ENCODE results near the gene KIF2A. TPM values are rescaled to one million over a fixed set of nuclear protein-coding genes. Genes with fewer than 3 reads are reported as not detected.

The KIF2A gene
- total and polyA plus RNA-seq, 4 donors, result 3.8 to 17.5 (median 6.8) TPM

- no peaks in the 10 kb centered on the region for H3K27me3 ChIP-seq (ENCODE audit: control insufficient read depth in 4 of 4, insufficient read depth in 4 of 4, low read length in 3 of 4)
- H3K9ac ChIP-seq (ENCODE audit: low read depth in 1 of 2, low read length in 2 of 2), result no peak overlapping the region
- H3K36me3 ChIP-seq (ENCODE audit: control insufficient read depth in 4 of 4, insufficient read depth in 3 of 4, low read depth in 1 of 4, low read length in 3 of 4), result peaks cover 0 to 1% (median 0%) of the 10 kb centered on the region in 4 donors
- H3K27ac ChIP-seq (ENCODE audit: low read depth in 1 of 2, low read length in 2 of 2), result no peak overlapping the region
- no peak for TF ChIP-seq YY1 (IDR thresholded peaks at IDR 0.05)
- TF ChIP-seq JUND (IDR thresholded peaks at IDR 0.05), result no peak
- TF ChIP-seq TAF1 (conservative IDR thresholded peaks at IDR 0.05), result no peak
- no peak for TF ChIP-seq CTCF (IDR thresholded peaks at IDR 0.05; ENCODE audit: low read depth, low read length, missing input control)
- no peak for TF ChIP-seq HNF4A (conservative IDR thresholded peaks at IDR 0.05)
- TF ChIP-seq SP1 (IDR thresholded peaks at IDR 0.05), result peak; percentile 48
- TF ChIP-seq ATF3 (IDR thresholded peaks at IDR 0.05), result no peak
- no peak for TF ChIP-seq HNF4G (IDR thresholded peaks at IDR 0.05)
- peak; percentile 11 to 50 for TF ChIP-seq RXRA (IDR thresholded peaks at IDR 0.05)
- no peak for TF ChIP-seq MAX (IDR thresholded peaks at IDR 0.05)
- no peak for TF ChIP-seq ZBTB33 (IDR thresholded peaks at IDR 0.05)
- TF ChIP-seq FOXA2 (IDR thresholded peaks at IDR 0.05), result no peak
- no peak for TF ChIP-seq REST (IDR thresholded peaks at IDR 0.05)
- TF ChIP-seq RAD21 (IDR thresholded peaks at IDR 0.05), result no peak
- no peak for TF ChIP-seq FOXA1 (IDR thresholded peaks at IDR 0.05)
- no peak for TF ChIP-seq EGR1 (IDR thresholded peaks at IDR 0.05; ENCODE audit: low read depth in 2 of 2)
- peak; percentile 59 for TF ChIP-seq NR2F2 (IDR thresholded peaks at IDR 0.05)
- TF ChIP-seq GABPA (IDR thresholded peaks at IDR 0.05 in 1 of 2, conservative IDR thresholded peaks at IDR 0.05 in 1 of 2), result no peak
- no peak for DNase-seq (ENCODE audit: low spot score)
- H3K9me3 ChIP-seq (ENCODE audit: control insufficient read depth in 4 of 4, low read length in 3 of 4), result no peaks in the 10 kb centered on the region
- H3K4me3 ChIP-seq (ENCODE audit: low read depth in 1 of 3, low read length in 3 of 3), result no peak overlapping the region
- peaks cover 0 to 12% (median 4%) of the 10 kb centered on the region in 4 donors for H3K4me1 ChIP-seq (ENCODE audit: control insufficient read depth in 4 of 4, insufficient read depth in 4 of 4, low read length in 3 of 4)
- 43% methylated on average over 5 of the region's 5 CpGs for WGBS
These were observed 126.6 kb downstream of the KIF2A start for GRCh38 chr5:62432621-62433064.

Other genes with a start within 250 kb of the KIF2A start
- gene DIMT1, start 97.7 kb downstream of the KIF2A start, total RNA-seq, result 10 to 100 TPM in 1 of 2 donors, 1 to 10 TPM in 1; 8.8 to 12.6 TPM
- gene DIMT1, start 97.7 kb downstream of the KIF2A start, polyA plus RNA-seq, result 10 to 100 TPM in 1 of 2 donors, 1 to 10 TPM in 1; 7.9 to 10.8 TPM
- 10 to 100 TPM; 11.9 to 20.6 TPM for gene IPO11, start 106.6 kb downstream of the KIF2A start, total RNA-seq
- 1 to 10 TPM; 4.7 to 6.0 TPM for gene IPO11, start 106.6 kb downstream of the KIF2A start, polyA plus RNA-seq

Data from liver (tissue), 9 donors.